ENCODE measurements around the gene ACP7. TPM values are rescaled to one million over a fixed set of nuclear protein-coding genes. Genes with fewer than 3 reads are reported as not detected.

ACP7 gene
- total and polyA plus RNA-seq, 2 experiments from 2014 or later = 0.30 TPM; not detected in 1

DNA sequence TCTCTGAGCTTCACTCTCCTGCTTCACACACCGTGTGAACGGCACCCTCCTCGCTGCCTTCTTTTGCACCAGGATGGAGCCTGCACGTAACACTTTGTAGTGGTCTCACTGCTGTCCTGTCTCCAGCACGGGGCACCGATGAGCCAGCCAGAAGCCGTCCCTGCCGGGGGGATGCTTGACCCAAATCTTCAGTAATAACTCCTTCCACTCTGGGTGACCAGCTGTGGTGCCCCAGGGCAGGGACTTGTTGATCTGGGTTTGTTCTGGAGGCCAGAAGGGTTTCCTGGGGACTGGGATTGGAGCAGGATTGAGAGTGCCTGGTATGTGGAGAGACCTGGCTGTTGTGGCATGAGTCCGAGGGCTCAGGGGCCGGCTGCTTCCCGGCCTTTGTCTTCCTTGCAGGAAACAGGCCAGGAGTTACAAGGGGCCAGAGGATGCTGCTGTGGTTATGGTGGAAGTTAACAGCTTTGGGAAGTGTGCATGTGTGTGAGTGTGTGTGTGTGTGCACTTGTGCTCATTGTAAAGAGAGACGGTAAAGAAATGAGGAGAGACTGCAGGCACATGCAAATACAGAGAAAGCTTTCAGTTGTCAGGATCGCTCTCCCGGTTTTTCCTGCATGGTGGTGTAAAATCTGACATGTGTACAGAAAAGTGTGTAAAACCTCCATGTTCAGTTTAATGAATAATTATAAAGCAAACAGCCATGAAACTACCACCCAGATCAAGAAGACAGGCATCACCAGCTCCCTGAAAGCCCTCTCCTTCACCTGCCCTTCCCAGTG lies 60.3 kb downstream of the ACP7 start:
- no peak overlapping the region for H3K4me3 ChIP-seq
- no peaks in the 10 kb centered on the region for H3K27me3 ChIP-seq (replicated peaks; ENCODE audit: insufficient read depth)
- no peak overlapping the region for H3K9ac ChIP-seq
- in situ Hi-C loops (cut with MboI) = no loop called here
- H4K20me1 ChIP-seq (ENCODE audit: insufficient read depth) = no peaks in the 10 kb centered on the region; the same call in none of the 2 replicates
- peaks cover 95% of the 10 kb centered on the region for H3K79me2 ChIP-seq (ENCODE audit: insufficient read depth)
- H3K9me3 ChIP-seq (ENCODE audit: low read depth) = no peaks in the 10 kb centered on the region
- no peaks in the 10 kb centered on the region for H3K4me1 ChIP-seq (ENCODE audit: insufficient read depth)
- H2AFZ ChIP-seq = no peak overlapping the region
- H3K36me3 ChIP-seq (ENCODE audit: low read depth) = no peaks in the 10 kb centered on the region
- H3K4me2 ChIP-seq (ENCODE audit: unreplicated experiment) = no peak overlapping the region
- H3F3A ChIP-seq (ENCODE audit: insufficient read depth) = no peaks in the 10 kb centered on the region
- TF ChIP-seq EZH2 (IDR thresholded peaks at IDR 0.05; ENCODE audit: insufficient read depth, poor library complexity, severe bottlenecking) = no peak
- no peak for TF ChIP-seq EZH2phosphoT487 (IDR thresholded peaks at IDR 0.05; ENCODE audit: insufficient read depth, low read depth)
- no peak overlapping the region for H3K27ac ChIP-seq
- DNase-seq = no peak
- H3K9me2 ChIP-seq (ENCODE audit: insufficient read depth) = no peaks in the 10 kb centered on the region
- 54 to 59% methylated on average over 14 of the region's 14 CpGs for WGBS, 2 experiments (ENCODE audit: low coverage in 1 of 2, low lambda C conversion rate in 2 of 2, missing lambda C conversion rate in 2 of 2)

DNA sequence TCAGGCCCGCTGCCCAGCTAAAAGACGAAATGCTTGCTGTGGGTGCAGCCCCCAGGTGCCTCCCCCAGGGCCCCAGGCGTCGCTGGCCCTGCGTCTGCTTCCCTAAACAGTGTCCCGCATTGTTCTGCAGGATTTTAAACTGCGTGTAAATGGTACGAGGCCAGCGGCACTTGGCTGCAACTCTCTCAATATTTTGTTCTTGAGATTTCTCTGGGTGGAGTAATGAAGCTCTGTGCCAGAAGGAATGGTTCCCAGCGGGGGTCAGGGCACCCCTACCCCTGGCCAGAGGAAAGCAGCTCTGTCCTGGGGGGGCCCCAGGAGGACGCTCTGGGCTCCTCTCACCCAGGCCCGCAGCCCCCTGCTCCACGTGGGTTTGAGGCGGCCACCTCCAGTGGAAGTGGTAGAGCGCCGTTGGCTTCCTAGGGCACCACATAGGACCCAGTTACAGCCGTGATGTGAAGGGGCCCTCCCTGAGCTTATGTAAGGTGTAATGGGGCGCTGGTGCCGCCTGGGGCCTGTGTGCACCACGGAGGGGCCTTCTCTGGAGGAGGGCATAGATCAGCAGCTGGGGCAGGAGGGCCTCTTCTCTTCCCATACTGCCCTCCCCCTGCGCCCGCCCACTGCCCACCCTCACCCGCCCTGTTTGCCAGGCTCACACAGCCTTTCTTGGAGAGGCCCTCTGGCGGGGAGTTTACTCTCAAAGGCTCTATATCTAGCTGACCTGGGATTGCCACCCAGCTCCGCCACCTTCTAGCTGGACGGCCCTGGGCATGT lies 61.2 kb downstream of the ACP7 start:
- no peaks in the 10 kb centered on the region for H3K9me3 ChIP-seq (ENCODE audit: low read depth)
- no peak overlapping the region for H3K4me3 ChIP-seq
- no peaks in the 10 kb centered on the region; the same call in none of the 2 replicates for H4K20me1 ChIP-seq (ENCODE audit: insufficient read depth)
- TF ChIP-seq EZH2 (IDR thresholded peaks at IDR 0.05; ENCODE audit: insufficient read depth, poor library complexity, severe bottlenecking) (no peak), EZH2phosphoT487 (IDR thresholded peaks at IDR 0.05; ENCODE audit: insufficient read depth, low read depth) (no peak)
- H3K36me3 ChIP-seq (ENCODE audit: low read depth) = no peaks in the 10 kb centered on the region
- in situ Hi-C loops (cut with MboI) = no loop called here
- DNase-seq = no peak
- peaks cover 95% of the 10 kb centered on the region for H3K79me2 ChIP-seq (ENCODE audit: insufficient read depth)
- H3K4me2 ChIP-seq (ENCODE audit: unreplicated experiment) = no peak overlapping the region
- H3K9ac ChIP-seq = no peak overlapping the region
- WGBS, 2 experiments (ENCODE audit: low coverage in 1 of 2, low lambda C conversion rate in 2 of 2, missing lambda C conversion rate in 2 of 2) = 58 to 61% methylated on average over 25 to 26 of the region's 26 CpGs
- no peak overlapping the region for H2AFZ ChIP-seq
- H3F3A ChIP-seq (ENCODE audit: insufficient read depth) = no peaks in the 10 kb centered on the region
- H3K4me1 ChIP-seq (ENCODE audit: insufficient read depth) = no peaks in the 10 kb centered on the region
- H3K9me2 ChIP-seq (ENCODE audit: insufficient read depth) = no peaks in the 10 kb centered on the region
- no peak overlapping the region for H3K27ac ChIP-seq
- no peaks in the 10 kb centered on the region for H3K27me3 ChIP-seq (replicated peaks; ENCODE audit: insufficient read depth)

DNA sequence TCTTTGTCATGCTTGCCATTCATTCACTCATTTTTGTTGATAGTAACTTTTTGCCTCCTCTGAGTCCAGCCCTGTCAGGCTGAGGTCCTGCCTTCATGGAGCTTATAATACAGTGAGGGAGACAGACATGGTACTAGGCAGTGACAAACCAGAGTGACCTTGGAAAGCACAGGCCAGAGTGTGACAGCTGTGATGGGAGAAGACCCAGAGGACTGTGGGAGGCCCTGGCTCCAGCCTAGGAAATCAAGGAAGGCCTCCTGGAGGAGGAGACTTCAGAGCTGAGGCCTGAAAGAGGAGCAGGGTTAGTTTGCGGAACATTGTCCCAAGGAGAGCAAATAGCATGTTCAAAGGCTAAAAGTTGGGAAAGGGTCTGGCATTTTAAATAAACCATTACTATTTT lies 61.9 kb downstream of the ACP7 start:
- H4K20me1 ChIP-seq (ENCODE audit: insufficient read depth) = no peaks in the 10 kb centered on the region; the same call in none of the 2 replicates
- no peaks in the 10 kb centered on the region for H3F3A ChIP-seq (ENCODE audit: insufficient read depth)
- no peaks in the 10 kb centered on the region for H3K27me3 ChIP-seq (replicated peaks; ENCODE audit: insufficient read depth)
- H3K4me3 ChIP-seq = no peak overlapping the region
- TF ChIP-seq EZH2phosphoT487 (IDR thresholded peaks at IDR 0.05; ENCODE audit: insufficient read depth, low read depth) = no peak
- TF ChIP-seq EZH2 (IDR thresholded peaks at IDR 0.05; ENCODE audit: insufficient read depth, poor library complexity, severe bottlenecking) = no peak
- H3K4me1 ChIP-seq (ENCODE audit: insufficient read depth) = no peaks in the 10 kb centered on the region
- H2AFZ ChIP-seq = no peak overlapping the region
- no peak overlapping the region for H3K4me2 ChIP-seq (ENCODE audit: unreplicated experiment)
- H3K79me2 ChIP-seq (ENCODE audit: insufficient read depth) = peaks cover 95% of the 10 kb centered on the region
- H3K36me3 ChIP-seq (ENCODE audit: low read depth) = no peaks in the 10 kb centered on the region
- no peaks in the 10 kb centered on the region for H3K9me2 ChIP-seq (ENCODE audit: insufficient read depth)
- H3K9ac ChIP-seq = no peak overlapping the region
- WGBS, 2 experiments (ENCODE audit: low coverage in 1 of 2, low lambda C conversion rate in 2 of 2, missing lambda C conversion rate in 2 of 2) = 100% methylated on average over 1 of the region's 1 CpG
- H3K9me3 ChIP-seq (ENCODE audit: low read depth) = no peaks in the 10 kb centered on the region
- in situ Hi-C loops (cut with MboI) = no loop called here
- H3K27ac ChIP-seq = no peak overlapping the region
- no peak for DNase-seq

DNA sequence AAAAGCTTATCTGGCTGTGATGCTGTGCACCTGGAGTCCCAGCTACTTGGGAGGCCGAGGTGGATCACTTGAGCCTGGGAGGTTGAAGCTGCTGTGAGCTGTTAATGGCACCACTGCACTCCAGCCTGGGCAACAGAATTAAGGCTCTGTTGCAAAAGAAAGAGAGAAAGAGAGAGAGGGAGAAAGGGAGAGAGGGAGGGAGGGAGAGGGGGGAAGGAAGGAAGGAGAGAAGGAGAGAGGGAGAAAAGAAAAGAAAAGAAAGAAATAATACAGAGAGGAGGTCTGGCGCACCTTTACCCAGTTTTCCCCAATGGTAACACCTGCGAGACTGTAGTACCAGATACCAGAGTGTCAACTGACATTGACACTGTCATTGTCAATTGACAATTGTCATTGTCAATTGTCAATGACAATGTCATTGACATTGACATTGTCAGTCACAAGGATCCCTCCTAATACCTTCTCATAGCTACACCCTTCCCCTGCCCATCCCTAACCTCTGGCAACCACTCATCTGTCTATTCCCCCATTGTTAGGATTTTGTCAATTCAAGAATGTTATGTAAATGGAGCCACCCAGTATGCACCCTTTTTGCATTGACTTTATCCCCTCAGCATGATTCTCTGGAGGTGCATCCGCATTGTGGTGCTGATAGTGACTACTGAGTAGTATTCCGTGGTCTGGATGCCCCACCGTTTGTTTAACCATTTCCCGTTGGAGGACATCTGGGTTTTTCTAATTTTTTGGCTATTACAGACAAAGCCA lies 62.7 kb downstream of the ACP7 start:
- in situ Hi-C loops (cut with MboI) = no loop called here
- H3K9ac ChIP-seq = no peak overlapping the region
- TF ChIP-seq EZH2phosphoT487 (IDR thresholded peaks at IDR 0.05; ENCODE audit: insufficient read depth, low read depth) (no peak), EZH2 (IDR thresholded peaks at IDR 0.05; ENCODE audit: insufficient read depth, poor library complexity, severe bottlenecking) (no peak)
- H3K4me1 ChIP-seq (ENCODE audit: insufficient read depth) = no peaks in the 10 kb centered on the region
- H3K79me2 ChIP-seq (ENCODE audit: insufficient read depth) = peaks cover 95% of the 10 kb centered on the region
- no peak overlapping the region for H2AFZ ChIP-seq
- no peaks in the 10 kb centered on the region for H3K36me3 ChIP-seq (ENCODE audit: low read depth)
- no peaks in the 10 kb centered on the region for H3F3A ChIP-seq (ENCODE audit: insufficient read depth)
- no peaks in the 10 kb centered on the region for H3K27me3 ChIP-seq (replicated peaks; ENCODE audit: insufficient read depth)
- no peak overlapping the region for H3K4me2 ChIP-seq (ENCODE audit: unreplicated experiment)
- H3K9me3 ChIP-seq (ENCODE audit: low read depth) = no peaks in the 10 kb centered on the region
- no peaks in the 10 kb centered on the region; the same call in none of the 2 replicates for H4K20me1 ChIP-seq (ENCODE audit: insufficient read depth)
- no peak overlapping the region for H3K27ac ChIP-seq
- no peak for DNase-seq
- no peak overlapping the region for H3K4me3 ChIP-seq
- WGBS, 2 experiments (ENCODE audit: low coverage in 1 of 2, low lambda C conversion rate in 2 of 2, missing lambda C conversion rate in 2 of 2) = 79 to 82% methylated on average over 7 of the region's 7 CpGs
- H3K9me2 ChIP-seq (ENCODE audit: insufficient read depth) = no peaks in the 10 kb centered on the region

Data from GM23248 (cell line).